HG03066 (cell line): ENCODE measurements around the gene LRRC42.
"Not testable (repeated sequence)": the region's sequence is repeated elsewhere in the genome, so short reads cannot be mapped to it uniquely, and the experiment has no call there.

Experiments used
- ATAC-seq: cut with Tn5 transposase; IDR thresholded peaks from one replicate; pipeline ENCODE4 v1.9.1; 2021; ENCODE audit warnings: low read depth; ENCODE audit not compliant: unreplicated experiment

Gene LRRC42

DNA sequence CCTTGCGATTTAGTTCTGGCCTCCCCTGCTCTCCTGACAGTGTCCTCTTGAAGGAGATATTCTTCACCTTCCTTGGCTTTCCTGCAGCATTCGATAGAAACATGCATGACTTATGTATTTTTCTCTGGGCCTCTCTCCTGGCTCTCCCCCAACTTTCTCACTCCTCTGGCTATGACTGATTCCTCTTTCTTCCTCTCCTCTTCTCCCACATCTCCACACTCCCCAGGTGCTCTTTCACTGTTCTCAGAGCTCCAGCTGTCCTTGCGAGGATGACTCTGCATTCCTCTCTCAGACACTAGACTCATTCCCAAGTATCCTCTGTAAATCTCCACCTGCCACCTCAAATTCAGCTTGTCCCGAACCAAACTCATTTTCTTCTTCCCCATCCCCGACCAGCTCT lies 18.0 kb downstream of the LRRC42 start:
- no peak for ATAC-seq

DNA sequence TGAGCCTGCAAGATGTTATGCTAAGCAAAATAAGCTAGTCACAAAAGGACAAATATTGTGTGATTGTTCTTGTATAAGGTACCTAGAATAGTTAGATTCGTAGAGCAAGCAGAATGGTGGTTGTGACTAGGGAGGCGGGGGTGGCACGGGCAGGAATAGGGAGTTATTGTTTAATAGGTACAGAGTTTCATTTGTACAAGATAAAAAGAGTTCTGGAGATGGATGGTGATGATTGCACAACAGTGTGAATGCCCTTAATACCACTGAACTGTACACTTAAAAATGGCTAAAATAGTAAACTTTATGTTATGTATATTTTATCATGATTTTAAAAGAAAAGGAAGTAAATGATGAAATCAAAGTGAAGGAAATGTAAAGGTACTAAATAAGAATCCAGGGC lies 20.6 kb downstream of the LRRC42 start:
- no peak for ATAC-seq

DNA sequence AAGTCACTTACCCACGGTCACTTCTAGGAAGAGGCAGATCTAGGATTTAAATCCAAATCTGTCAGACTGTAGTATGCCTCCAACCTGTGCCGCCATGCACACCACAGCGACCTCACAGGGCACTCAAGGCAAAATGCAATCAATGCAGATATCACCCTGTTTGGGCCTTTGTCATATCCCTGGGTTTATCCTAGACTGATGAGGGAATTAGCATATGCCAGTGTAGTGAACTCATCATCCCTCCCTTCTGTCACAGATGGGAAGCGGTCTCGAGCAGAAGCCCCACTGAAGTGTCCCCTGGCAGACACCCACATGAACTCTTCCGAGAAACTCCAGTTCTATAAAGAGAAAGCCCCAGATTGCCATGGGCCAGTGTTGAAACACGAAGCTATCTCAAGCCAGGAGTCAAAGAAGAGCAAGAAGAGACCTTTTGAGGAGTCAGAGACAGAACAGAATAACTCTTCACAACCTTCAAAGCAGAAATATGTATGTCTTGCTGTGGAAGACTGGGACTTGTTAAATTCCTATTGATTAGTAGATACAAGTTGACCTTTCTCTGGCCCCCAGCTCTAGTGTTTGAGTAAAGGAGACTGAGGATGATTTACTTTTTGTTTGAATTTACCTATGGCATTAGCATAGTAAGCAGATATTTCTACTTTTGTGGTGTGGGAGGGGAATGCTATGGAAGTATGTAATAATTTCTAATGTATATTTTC lies 21.4 kb downstream of the LRRC42 start:
- ATAC-seq, result no peak

DNA sequence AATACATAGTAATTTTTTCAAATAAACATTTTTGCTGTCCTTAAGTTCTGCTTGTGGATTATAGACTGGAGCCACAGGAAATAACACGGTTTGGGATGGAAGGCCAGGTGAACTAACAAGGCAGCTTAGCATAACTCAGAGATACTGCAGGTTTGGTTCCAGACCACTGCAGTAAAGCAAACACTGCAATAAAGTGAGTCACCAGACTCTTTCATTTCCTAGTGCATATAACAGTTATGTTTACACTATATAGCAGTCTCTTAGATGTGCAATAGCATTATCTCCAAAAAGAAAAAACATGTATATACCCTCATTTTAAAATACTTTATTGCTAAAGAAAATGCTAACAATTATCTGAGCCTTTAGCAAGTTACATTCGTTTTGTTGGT lies 22.0 kb downstream of the LRRC42 start:
- ATAC-seq, result no peak

DNA sequence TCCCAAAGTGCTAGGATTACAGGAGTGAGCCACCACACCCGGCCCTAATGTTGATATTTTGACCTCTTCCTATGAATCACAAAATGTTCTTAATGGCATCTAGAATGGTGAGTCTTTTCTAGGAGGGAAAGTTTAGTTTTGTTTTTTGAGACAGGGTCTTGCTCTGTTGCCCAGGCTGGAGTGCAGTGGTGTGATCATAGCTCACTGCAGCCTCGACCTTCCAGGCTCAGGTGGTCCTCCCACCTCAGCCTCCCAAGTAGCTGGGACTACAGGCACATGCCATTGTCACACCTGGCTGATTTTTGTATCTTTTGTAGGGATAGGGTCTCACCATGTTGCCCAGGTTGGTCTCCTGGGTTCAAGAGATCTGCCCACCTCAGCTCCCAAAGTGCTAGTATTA lies 23.2 kb downstream of the LRRC42 start:
- not testable (repeated sequence) for ATAC-seq

DNA sequence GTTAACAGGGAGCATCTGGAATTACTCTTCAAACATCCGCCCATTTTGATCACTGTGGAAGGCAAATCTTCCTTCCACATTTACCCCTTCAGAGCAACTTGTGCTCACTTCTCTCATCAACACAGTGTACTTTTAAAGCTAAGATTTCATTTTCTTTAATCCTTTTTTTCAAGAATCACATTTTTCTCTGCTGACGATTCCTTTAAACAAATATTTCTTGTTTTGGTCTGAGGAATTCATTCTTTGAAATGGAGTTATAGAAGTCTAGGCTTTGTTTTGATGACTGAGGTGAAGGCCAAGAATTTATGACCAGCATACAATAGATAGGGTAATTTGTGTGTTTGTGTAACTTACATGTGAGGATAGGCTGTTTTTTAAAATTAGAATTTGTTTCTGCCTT lies 25.6 kb downstream of the LRRC42 start:
- ATAC-seq, result no peak

DNA sequence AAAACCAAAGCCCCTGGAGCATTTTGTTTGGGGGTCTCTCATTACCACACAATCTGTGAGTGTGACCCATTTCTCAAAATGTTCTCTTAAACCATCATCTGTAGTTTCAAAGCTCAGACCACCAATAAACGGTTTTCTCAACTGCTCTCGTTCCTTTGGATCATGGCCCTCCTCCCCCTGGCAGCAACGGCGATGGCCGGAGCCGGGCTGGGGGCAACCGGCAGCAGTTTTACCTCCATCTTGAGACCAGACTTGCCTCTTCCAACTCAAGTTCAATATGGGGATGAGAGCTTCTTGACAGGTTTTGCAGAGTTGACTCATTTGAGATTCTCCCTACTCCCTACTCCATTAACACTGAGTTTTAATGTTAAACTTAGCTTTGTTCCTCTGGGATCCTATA lies 29.7 kb downstream of the LRRC42 start:
- ATAC-seq, result no peak

DNA sequence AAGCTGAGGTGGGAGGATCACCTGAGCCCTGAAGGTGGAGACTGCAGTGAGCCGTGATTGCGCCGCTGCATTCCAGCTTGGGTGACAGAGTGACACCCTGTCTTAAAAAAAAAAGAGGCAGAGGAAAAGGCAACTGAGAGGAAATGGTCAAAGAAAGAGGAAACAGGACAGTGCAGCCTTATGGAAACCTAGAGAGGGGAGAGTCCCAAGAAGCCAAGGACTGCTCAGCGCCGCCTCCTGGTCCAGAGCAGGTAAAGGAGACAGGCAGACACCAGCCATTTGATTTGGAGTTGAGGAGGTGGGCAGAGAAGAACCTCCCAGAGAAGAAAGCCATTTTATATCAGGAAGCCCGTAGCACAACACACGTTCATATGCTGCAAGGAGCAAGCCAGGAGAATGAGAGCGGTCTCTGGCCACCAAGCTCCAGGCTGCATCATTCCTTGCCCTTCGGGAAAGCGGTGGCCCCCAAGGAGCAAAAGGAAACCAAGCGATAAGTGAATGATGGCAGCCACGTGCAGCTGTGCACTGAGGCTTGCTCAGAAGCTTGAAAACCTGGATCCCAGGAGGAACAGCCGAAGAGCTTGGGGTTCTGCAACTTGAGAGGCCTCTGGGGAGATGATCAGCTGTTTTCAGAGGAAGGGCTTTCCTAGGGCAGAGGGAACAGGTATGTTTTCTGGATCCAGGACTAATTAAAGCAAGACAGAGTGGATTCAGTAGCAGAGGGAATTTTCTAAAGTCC lies 33.7 kb downstream of the LRRC42 start:
- ATAC-seq, result no peak

DNA sequence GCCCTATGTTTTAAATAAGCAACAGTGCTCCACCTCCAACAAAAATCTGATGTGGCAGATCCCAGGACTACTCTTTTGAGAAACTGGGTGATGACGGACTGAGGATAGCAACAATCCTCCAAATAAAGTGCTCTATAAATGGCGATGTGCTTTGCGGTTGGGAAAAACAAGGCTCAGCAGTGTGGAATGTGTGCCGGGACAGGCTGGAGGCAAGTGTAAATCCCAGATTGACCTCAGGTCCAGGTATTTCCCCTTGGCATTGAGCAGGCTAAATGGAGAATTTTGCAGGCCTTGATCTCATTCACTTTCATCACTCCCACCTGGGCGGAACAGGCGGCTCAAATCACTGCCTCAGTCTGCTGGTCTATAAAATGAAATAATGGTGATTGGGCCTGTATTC lies 35.1 kb downstream of the LRRC42 start:
- no peak for ATAC-seq

DNA sequence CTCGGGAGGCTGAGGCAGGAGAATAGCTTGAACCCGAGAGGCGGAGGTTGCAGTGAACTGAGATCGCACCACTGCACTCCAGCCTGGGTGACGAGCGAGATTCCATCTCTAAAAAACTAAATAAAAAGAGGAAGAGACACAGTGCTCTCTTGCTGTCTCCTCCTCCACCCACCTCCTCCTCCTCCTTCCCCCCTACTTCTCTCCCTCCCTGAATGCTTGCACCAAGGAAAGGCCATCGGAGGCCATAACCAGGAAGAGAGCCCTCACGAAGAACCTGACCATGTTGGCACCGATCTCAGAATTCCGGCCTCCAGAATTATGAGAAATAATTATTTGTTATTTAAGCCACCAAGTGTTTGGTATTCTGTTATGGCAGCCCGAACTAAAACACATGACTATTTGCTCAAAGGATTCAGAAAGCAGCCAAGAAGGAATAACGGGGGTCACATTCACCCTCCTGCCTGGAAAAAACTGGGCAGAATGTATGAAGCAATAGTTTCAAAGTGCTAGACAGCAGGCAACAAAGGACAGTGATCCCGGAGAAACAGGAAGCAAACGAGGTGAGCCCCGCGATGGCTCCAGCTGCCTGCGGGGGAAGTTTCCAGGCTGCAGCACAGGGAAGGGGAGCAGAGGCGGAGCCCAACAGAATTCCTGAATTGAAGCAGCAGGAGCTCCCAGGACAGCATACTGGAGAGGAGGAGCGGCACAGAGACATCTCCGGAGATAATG lies 36.0 kb downstream of the LRRC42 start:
- no peak for ATAC-seq

DNA sequence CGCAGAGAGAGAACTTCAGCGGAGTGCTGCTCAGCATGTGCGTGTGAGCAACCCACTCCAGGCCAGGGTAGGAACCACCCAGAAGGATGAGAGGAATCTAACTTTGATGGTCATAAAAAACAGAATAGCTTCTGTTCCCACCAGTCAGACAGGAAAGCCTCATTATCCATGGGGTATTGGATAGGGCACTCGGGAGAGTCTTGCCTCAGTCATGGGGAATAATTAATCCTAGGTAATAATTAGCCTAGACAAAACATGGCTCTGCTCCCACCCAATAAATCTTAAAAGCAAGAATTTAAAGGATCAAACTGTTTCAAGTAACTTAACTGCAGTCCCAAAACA lies 36.6 kb downstream of the LRRC42 start:
- no peak for ATAC-seq

DNA sequence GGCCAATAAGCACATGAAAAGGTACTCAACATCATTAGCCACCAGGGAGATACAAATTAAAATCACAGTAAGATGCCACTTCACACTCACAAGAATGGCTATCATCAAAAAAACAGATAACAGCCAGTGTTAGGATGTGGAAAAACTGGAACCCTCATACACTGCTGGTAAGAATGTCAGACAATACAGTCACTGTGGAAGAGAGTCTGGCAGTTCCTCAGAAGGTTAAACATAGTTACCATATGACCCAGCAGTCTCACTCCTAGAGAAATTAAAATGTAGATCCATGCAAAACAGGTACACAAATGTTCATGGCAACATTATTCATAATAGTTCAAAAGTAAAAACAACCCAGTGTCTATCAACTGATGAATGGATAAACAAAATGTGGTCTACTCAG lies 38.6 kb downstream of the LRRC42 start:
- ATAC-seq, result no peak

DNA sequence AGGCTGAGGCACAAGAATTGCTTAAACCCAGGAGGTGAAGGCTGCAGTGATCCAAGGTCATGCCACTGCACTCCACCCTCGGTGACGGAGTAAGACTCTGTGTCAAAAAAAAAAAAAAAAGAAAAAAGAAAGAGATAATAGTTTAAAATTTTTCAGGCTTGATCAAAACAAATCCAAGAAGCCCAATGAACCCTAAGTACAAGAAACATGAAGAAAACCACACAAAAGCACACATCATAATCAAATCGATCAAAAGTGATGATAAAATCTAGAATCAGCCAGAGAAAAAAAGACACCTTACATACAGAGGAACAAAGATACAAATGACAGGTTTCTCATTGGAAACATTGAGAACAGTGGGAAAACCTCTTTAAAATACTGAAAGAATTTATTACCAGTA lies 40.3 kb downstream of the LRRC42 start:
- ATAC-seq, result no peak

DNA sequence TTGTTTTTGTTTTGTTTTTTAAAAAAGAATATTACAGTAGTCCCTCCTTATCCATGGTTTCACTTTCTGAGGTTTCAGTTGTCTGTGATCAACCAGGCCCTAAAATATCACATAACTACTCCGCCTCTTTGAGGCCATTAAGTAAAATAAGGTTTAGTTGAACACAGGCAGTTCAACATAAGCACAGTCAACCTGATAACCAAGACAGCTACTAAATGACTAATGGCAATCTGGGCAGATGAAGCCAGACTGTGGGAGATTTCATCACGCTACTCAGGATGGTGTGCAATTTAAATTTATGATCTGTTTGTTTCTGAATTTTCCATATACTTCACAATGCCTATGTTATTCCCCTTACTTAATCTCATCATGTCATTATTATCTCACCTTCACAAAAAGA lies 41.7 kb downstream of the LRRC42 start:
- no peak for ATAC-seq

DNA sequence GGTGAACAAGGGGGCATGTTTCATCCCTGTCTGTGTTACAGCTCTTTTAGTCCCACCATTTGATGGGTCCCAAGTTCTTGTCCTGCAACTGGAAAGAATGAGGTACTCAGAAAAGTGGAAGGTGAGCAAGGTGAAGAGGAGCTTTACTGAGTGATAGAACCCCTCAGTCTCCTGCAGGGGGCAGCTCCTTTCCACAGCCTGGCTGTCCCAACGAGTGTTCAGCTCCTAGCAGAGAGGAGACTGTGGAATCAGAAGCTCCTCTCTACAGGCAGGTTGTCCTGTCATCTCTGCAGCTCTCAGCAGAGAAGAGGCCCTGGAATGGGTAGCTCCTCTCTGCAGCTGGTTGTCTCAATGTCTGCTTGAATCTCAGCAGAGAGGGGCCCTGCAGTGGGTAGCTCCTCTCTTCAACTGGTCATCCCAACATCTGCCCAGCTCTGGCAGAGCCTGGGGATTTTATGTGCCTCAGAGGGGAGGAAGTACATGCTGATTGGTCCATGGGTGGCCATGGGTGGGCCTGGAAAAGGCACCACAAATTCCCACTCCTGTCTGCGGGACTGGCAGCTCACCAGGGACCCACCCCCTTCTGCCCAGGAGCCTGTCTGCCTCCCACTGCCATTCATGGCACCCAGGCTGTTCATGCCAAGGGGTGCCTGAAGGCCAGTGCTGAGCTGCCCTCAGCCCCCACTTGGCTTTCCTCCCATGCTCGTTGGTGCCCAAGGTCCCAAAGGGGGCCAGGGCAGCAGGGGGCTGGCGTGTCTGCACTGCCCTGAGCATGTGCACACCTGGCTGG lies 46.1 kb downstream of the LRRC42 start:
- ATAC-seq, result no peak

DNA sequence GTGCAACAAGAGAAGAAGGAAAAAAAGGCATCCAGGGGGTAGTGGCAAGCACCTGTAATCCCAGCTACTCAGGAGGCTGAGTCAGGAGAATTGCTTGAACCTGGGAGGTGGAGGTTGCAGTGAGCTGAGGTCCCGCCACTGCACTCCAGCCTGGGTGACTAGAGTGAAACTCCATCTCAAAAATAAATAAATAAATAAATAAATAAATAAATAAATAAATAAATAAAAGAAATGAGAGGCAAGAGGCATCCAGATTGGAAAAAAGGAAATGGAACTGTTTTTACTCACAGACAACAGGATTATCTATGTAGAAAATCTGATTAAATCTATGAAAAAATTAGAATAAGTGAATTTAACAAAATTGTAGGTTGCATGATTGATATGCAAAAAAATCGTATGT lies 48.4 kb downstream of the LRRC42 start:
- not testable (repeated sequence) for ATAC-seq

DNA sequence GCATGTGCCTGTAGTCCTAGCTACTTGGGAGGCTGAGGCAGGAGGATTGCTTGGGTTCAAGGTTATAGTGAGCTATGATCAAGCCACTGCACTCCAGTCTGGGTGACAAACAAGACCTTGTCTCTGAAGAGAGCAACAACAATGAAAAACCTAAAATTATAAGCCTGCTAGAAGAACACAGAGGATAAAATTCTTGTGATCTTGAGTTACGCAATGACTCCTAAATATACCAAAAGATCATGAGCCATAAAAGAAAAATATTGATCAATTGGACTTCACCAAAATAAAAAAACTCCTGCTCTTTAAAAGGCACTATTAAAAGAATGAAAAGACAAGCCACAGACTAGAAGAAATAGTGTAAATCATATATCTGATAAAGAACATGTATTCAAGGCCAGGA lies 49.5 kb downstream of the LRRC42 start:
- ATAC-seq, result no peak

DNA sequence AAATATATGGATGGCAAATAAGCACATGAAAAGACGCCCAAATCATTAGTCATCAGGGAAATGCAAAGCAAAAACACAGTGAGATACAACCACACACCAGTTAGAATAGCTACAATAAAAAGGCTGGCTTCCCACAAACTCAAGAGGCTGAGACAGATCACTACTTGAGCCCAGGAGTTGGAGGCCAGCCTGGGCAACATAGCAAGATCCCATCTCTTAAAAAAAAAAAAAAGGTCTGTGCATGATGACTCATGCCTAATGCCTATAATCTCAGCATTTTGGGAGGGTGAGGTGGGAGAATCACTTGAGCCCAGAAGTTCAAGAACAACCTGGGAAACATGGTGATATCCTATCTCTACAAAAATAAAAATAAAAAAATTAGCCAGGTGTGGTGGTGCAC lies 52.1 kb downstream of the LRRC42 start:
- ATAC-seq, result no peak

DNA sequence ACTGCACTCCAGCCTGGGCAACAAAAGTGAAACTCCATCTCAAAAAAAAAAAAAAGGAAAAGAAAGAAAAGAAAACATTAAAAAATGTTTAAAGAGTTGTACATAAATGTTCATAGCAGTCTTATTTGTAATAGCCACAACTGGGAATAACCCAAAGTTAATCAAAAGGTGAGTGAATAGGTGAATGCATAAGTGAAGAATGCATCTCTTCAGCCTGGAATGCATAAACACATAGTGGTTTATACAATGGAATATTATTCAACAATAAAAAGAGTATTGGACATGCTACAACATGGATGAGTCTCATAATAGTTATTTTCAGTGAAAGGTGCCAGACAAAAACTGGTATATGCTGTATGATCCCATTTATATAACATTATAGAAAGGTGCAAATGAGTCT lies 53.8 kb downstream of the LRRC42 start:
- ATAC-seq, result no peak

DNA sequence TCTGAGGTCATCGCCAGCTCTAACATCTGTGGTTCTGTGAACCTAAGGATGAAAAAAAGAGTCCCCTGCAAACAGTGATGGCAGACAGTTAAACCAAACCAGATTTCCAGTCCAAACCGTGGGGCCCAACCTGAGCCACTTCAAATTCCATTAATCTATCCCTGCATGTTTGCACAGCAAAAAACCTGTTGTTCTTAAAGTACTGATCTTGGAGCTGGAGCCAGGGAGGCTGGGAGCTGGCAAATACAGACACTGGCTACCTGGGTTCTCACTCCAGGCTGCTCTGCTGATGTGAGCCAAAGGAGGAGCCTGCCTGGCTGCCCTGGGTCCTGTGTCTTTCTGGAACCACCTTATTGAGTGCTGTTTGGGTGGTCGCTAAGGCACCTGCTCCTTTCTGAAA lies 55.4 kb downstream of the LRRC42 start:
- ATAC-seq, result no peak
